ENCODE results near the gene DOCK2. TPM values are rescaled to one million over a fixed set of nuclear protein-coding genes. Genes with fewer than 3 reads are reported as not detected.
"Not testable (repeated sequence)": the region's sequence is repeated elsewhere in the genome, so short reads cannot be mapped to it uniquely, and the experiment has no call there.

DOCK2 gene
- total RNA-seq, 2 experiments from 2014 or later, result 161 to 205 TPM

DNA sequence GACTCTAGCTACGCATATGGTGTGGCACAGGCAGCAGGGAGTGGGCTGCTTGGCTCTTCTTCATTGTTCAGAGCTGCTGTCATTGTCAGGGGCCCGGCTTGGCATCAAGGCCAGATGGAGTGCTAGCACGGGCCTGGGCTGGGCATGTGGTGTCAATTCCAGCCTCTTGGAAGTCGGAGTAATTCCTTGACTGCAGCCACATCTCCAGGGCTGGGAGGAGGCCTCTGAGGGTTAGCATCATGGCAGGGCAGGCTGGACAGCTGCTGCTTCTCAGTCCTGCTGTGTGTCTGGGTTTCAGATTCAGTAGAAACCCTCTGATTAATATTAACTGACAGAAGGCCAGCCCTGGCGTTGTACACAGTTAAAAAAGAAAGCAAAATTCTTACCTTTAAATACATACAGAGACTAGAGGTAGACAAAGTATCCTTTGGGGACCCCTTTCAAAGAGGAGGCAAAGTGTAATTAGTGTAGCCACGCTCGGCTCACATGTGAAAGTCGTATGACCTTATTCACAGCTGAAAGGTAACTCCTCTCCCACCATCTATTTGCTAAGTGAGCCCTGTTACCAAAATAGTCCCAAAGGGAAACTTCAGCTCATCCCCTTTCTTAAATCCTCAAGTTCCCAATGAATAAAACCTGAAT is 126.4 kb downstream of the DOCK2 start:
- no peaks in the 10 kb centered on the region for H3K9me3 ChIP-seq (ENCODE audit: low read length)
- CTCF ChIA-PET (ENCODE audit: unreplicated experiment), result no interaction called here
- POLR2A ChIA-PET, result interaction anchor here (1.2 kb wide), 1 partner anchor 127 kb away, joined by 3 read pairs; no protein-coding TSS in a partner anchor
- H3K36me3 ChIP-seq (ENCODE audit: insufficient read depth, low read length), result peaks cover 93% of the 10 kb centered on the region
- no peak overlapping the region for H2AFZ ChIP-seq (ENCODE audit: low read length)
- TF ChIP-seq CTCF (conservative IDR thresholded peaks at IDR 0.05; ENCODE audit: low read length) (no peak), EZH2phosphoT487 (IDR thresholded peaks at IDR 0.05; ENCODE audit: borderline replicate concordance, low read depth, low read length) (no peak)
- no peak overlapping the region for H3K4me2 ChIP-seq (ENCODE audit: low read length)
- BruUV-seq (replicated peaks), result no TSS peak
- no peaks in the 10 kb centered on the region for H3K9me2 ChIP-seq (ENCODE audit: insufficient read depth, low read length)
- H3K79me2 ChIP-seq (ENCODE audit: insufficient read depth, low read depth, low read length), result no peaks in the 10 kb centered on the region
- H3K4me1 ChIP-seq (ENCODE audit: insufficient read depth, low read length, poor library complexity, severe bottlenecking), result no peaks in the 10 kb centered on the region
- no peaks in the 10 kb centered on the region for H4K20me1 ChIP-seq (ENCODE audit: insufficient read depth, low read length)
- no peak overlapping the region for H3K4me3 ChIP-seq (ENCODE audit: low read depth, low read length, poor library complexity, severe bottlenecking)
- no peak for DNase-seq (ENCODE audit: low spot score)
- intact Hi-C loops (cut with micrococcal nuclease; ENCODE audit: unreplicated experiment), result no loop called here
- H3K27ac ChIP-seq (ENCODE audit: low read depth, low read length, poor library complexity, severe bottlenecking), result no peak overlapping the region

DNA sequence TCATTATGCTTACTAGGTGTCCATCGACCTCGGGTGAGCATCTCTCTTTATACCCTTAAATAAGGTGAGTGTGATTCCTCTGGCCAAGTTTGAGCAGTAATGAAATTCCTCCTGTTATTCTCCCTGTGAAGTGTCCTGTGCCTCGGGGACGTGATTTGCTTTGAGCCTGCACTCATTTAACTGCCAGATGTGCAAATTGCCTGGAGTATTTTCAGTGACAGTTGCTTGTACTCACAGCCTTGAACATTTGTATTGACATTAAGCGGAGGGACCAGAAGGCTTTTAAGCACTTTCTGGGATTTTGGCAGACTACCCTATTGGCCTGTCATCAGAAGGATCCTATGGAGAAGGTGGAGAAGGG is 126.9 kb downstream of the DOCK2 start:
- Histone ChIP-seq H3K4me2 (ENCODE audit: low read length) (no peak overlapping the region), H4K20me1 (ENCODE audit: insufficient read depth, low read length) (no peaks in the 10 kb centered on the region), H3K9me2 (ENCODE audit: insufficient read depth, low read length) (no peaks in the 10 kb centered on the region), H3K79me2 (ENCODE audit: insufficient read depth, low read depth, low read length) (no peaks in the 10 kb centered on the region), H3K27ac (ENCODE audit: low read depth, low read length, poor library complexity, severe bottlenecking) (no peak overlapping the region), H2AFZ (ENCODE audit: low read length) (no peak overlapping the region), H3K4me3 (ENCODE audit: low read depth, low read length, poor library complexity, severe bottlenecking) (no peak overlapping the region), H3K9me3 (ENCODE audit: low read length) (no peaks in the 10 kb centered on the region), H3K36me3 (ENCODE audit: insufficient read depth, low read length) (peaks cover 90% of the 10 kb centered on the region), H3K4me1 (ENCODE audit: insufficient read depth, low read length, poor library complexity, severe bottlenecking) (no peaks in the 10 kb centered on the region)
- no TSS peak for BruUV-seq (replicated peaks)
- ChIA-PET POLR2A (interaction anchor here (0.6 to 1.2 kb wide), 2 partner anchors 34 to 127 kb away, joined by 3 read pairs; no protein-coding TSS in a partner anchor), CTCF (ENCODE audit: unreplicated experiment) (no interaction called here)
- DNase-seq (ENCODE audit: low spot score), result no peak
- TF ChIP-seq CTCF (conservative IDR thresholded peaks at IDR 0.05; ENCODE audit: low read length) (no peak), EZH2phosphoT487 (IDR thresholded peaks at IDR 0.05; ENCODE audit: borderline replicate concordance, low read depth, low read length) (no peak)
- intact Hi-C loops (cut with micrococcal nuclease; ENCODE audit: unreplicated experiment), result no loop called here

DNA sequence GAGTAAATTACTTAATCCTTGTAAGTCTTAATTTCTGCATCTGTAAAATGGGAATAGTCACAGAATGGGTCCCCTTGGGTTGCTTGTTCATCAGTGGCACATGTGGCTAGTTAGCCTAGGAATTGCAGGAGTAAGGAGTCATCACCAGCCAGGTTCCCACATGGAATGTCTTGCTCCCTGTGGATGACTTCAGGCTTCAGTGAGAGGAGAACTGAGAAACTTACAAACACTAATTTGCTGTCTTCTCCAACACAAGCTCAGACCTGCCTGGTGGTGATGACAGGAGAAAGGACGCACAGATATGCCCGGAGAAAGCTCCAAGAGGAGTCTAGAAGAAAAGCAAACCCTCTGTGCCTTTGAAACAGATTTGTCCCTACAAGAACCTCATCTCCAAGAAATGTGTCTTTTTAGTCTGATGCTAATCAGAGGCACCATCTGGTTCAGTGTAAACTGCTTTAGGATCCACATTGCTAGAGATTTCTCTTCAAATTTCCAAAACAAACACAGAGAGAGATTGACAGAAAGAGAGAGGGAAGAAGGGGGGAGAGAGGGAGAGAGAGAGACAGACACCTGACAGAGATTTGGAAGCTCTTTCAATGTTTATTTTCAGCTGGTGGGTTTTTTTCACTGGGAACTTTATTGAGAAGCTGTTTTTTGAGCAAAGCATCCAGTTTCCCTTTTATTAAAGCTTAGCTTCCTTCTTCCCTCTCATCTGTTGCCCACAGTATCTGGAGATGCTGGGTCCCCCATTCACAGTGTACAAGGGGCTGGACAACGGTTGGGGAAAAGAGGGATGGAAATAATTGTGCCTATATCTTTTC is 128.3 kb downstream of the DOCK2 start:
- no TSS peak for BruUV-seq (replicated peaks)
- Histone ChIP-seq H3K4me3 (ENCODE audit: low read depth, low read length, poor library complexity, severe bottlenecking) (no peak overlapping the region), H3K79me2 (ENCODE audit: insufficient read depth, low read depth, low read length) (no peaks in the 10 kb centered on the region), H3K9me3 (ENCODE audit: low read length) (no peaks in the 10 kb centered on the region), H4K20me1 (ENCODE audit: insufficient read depth, low read length) (no peaks in the 10 kb centered on the region), H3K4me1 (ENCODE audit: insufficient read depth, low read length, poor library complexity, severe bottlenecking) (no peaks in the 10 kb centered on the region), H3K27ac (ENCODE audit: low read depth, low read length, poor library complexity, severe bottlenecking) (no peak overlapping the region), H3K9me2 (ENCODE audit: insufficient read depth, low read length) (no peaks in the 10 kb centered on the region), H2AFZ (ENCODE audit: low read length) (no peak overlapping the region), H3K4me2 (ENCODE audit: low read length) (no peak overlapping the region), H3K36me3 (ENCODE audit: insufficient read depth, low read length) (peaks cover 87% of the 10 kb centered on the region)
- ChIA-PET POLR2A (interaction anchor here (0.7 to 1.6 kb wide), 3 partner anchors 13 to 15 kb away, joined by 3 to 5 read pairs (median 4); no protein-coding TSS in a partner anchor), CTCF (ENCODE audit: unreplicated experiment) (no interaction called here)
- no peak for DNase-seq (ENCODE audit: low spot score)
- TF ChIP-seq EZH2phosphoT487 (IDR thresholded peaks at IDR 0.05; ENCODE audit: borderline replicate concordance, low read depth, low read length) (no peak), CTCF (conservative IDR thresholded peaks at IDR 0.05; ENCODE audit: low read length) (no peak)
- intact Hi-C loops (cut with micrococcal nuclease; ENCODE audit: unreplicated experiment), result no loop called here

- H3K4me1 ChIP-seq (ENCODE audit: insufficient read depth, low read length, poor library complexity, severe bottlenecking); intact Hi-C loops (cut with micrococcal nuclease; ENCODE audit: unreplicated experiment); H3K4me2 ChIP-seq (ENCODE audit: low read length); H3K9me2 ChIP-seq (ENCODE audit: insufficient read depth, low read length); H3K4me3 ChIP-seq (ENCODE audit: low read depth, low read length, poor library complexity, severe bottlenecking); H3K27ac ChIP-seq (ENCODE audit: low read depth, low read length, poor library complexity, severe bottlenecking); H2AFZ ChIP-seq (ENCODE audit: low read length); H4K20me1 ChIP-seq (ENCODE audit: insufficient read depth, low read length); DNase-seq (ENCODE audit: low spot score); H3K79me2 ChIP-seq (ENCODE audit: insufficient read depth, low read depth, low read length); CTCF ChIA-PET (ENCODE audit: unreplicated experiment); H3K9me3 ChIP-seq (ENCODE audit: low read length); BruUV-seq (replicated peaks): not testable (repeated sequence)
- peaks cover 82% of the 10 kb centered on the region for H3K36me3 ChIP-seq (ENCODE audit: insufficient read depth, low read length)
- POLR2A ChIA-PET, result interaction anchor here (0.6 kb wide), 1 partner anchor 1504 kb away, joined by 3 read pairs; no protein-coding TSS in a partner anchor
Measured at GRCh38 chr5:169766943-169767342, 129.9 kb downstream of the DOCK2 start.

All from OCI-LY7 (cell line).